Esophagus squamous epithelium (tissue), 5 donors: ENCODE data around the gene ZNF488. TPM values are rescaled to one million over a fixed set of nuclear protein-coding genes. Genes with fewer than 3 reads are reported as not detected.

Experiments used
- DNase-seq: peaks from one replicate; lab custom pipeline; 2025; lab: John Stamatoyannopoulos, UW
- H3K27ac ChIP-seq, 4 donors: fragments of 200-600 bp; sonication (generic); one replicate each; pipeline ENCODE4 v1.5.1; 2016 to 2019; ENCODE audit warnings: mild to moderate bottlenecking in 1 of 4
- H3K27me3 ChIP-seq, 4 donors: fragments of 200-600 bp; sonication (generic); 1 replicate in 3 of 4; 2 replicates in 1 of 4; pipeline versions ENCODE4 v1.5.1 to v1.6.0; 2017 to 2021; ENCODE audit warnings: antibody characterized with exemption in 1 of 4
- H3K36me3 ChIP-seq, 3 donors: fragments of 200-600 bp; sonication (generic); one replicate each; pipeline ENCODE4 v1.5.1; 2016 to 2019
- H3K4me1 ChIP-seq, 3 donors: fragments of 200-600 bp; sonication (generic); one replicate each; pipeline ENCODE4 v1.5.1; 2017 to 2019
- H3K4me3 ChIP-seq, 4 donors: fragments of 200-600 bp; sonication (generic); 1 replicate in 3 of 4; 2 replicates in 1 of 4; pipeline ENCODE4 v1.5.1; 2016 to 2019; ENCODE audit warnings: mild to moderate bottlenecking in 2 of 4, moderate library complexity in 1 of 4
- H3K9me3 ChIP-seq, 3 donors: fragments of 200-600 bp; sonication (generic); one replicate each; pipeline ENCODE4 v1.5.1; 2016 to 2019
- POLR2A ChIP-seq, 4 donors: fragments of 450-650 bp; IDR thresholded peaks; one replicate each; pipeline ENCODE4 v1.6.1; 2017; ENCODE audit warnings: antibody characterized with exemption in 4 of 4, mild to moderate bottlenecking in 4 of 4, moderate library complexity in 3 of 4
- WGBS, 2 donors: methylation state at CpG; one replicate each; pipeline ENCODE4 v1.1.5; 2018; 5-methylcytosine and 5-hydroxymethylcytosine counted together
- intact Hi-C: fragments of 100-400 bp; cut with DNase I; formaldehyde crosslinking; loops from one replicate; pipeline ENCODE4 v1.15.0; 2022
- total RNA-seq, 4 donors: library from RNA; depleted of rRNA; stranded (reverse); fragments of >200 nt; gene quantifications; one replicate each; pipeline ENCODE4 v1.1.0, GENCODE V29; 2016
- TF ChIP-seq, protein P1 (sequence below), 6 experiments: fragments of 450-650 bp in 4 of 6; fragments of 200-600 bp in 2 of 6; sonication (generic) in 2 of 6; IDR thresholded peaks; one replicate each; pipeline ENCODE4 v1.5.1; 2016 to 2019; ENCODE audit warnings: antibody characterized with exemption in 6 of 6, mild to moderate bottlenecking in 4 of 6, moderate library complexity in 4 of 6
- donor health status: DM: yes; HTN: yes; CAD: no.

The ZNF488 gene
- total RNA-seq, 4 donors from 2014 or later: 0.29 to 1.4 (median 0.73) TPM

DNA sequence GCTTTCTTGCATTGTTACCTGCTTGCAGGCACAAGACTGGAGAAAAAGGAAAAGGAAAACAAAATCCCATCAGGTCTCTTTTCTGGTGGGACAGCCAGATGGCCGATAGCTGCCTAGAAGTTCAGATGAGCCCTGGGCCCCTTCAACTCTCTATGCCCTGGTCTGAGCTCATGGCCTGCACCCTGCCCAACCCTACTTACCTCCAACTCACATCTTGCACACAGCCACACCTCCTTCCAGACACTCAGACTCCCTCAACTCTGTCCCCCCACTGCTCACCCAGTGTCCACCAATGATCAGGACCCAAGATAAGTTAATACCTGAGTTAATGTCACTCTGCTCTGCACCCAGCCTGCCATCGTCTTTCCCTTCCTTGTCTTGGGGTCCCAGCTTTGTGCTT, 25.0 kb downstream of the ZNF488 start:
- 68 to 89% methylated on average over 2 of the region's 2 CpGs for WGBS, 2 donors
- peaks cover 0 to 21% (median 0%) of the 10 kb centered on the region in 3 donors for H3K4me1 ChIP-seq
- no peak for DNase-seq
- no peaks in the 10 kb centered on the region for H3K9me3 ChIP-seq
- H3K36me3 ChIP-seq: no peaks in the 10 kb centered on the region
- no peak overlapping the region for H3K4me3 ChIP-seq
- no peaks in the 10 kb centered on the region for H3K27me3 ChIP-seq
- no peak overlapping the region for H3K27ac ChIP-seq
- TF ChIP-seq, protein P1, sequence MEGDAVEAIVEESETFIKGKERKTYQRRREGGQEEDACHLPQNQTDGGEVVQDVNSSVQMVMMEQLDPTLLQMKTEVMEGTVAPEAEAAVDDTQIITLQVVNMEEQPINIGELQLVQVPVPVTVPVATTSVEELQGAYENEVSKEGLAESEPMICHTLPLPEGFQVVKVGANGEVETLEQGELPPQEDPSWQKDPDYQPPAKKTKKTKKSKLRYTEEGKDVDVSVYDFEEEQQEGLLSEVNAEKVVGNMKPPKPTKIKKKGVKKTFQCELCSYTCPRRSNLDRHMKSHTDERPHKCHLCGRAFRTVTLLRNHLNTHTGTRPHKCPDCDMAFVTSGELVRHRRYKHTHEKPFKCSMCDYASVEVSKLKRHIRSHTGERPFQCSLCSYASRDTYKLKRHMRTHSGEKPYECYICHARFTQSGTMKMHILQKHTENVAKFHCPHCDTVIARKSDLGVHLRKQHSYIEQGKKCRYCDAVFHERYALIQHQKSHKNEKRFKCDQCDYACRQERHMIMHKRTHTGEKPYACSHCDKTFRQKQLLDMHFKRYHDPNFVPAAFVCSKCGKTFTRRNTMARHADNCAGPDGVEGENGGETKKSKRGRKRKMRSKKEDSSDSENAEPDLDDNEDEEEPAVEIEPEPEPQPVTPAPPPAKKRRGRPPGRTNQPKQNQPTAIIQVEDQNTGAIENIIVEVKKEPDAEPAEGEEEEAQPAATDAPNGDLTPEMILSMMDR (IDR thresholded peaks at IDR 0.05): no peak
- TF ChIP-seq POLR2A (IDR thresholded peaks at IDR 0.05): no peak
- intact Hi-C loops: no loop called here

DNA sequence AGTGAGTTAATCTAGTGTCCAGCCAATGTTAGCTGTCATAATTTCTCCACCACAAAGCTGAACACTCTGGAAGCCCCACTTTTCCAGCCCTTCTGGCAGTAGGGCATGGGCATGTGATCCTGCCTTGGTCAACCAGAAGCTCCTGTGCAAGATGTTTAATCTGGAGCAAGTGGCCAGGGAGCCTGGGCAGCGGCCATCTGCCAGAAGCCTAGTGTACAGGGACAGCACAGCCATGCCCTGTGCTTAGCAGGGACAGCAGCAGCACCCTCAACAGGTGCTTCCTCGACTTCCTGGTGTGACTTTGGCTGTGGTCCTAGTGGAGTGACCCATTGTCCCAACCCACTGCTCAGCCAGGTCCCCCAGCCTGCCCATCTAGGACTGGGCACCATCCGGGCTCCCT, 25.6 kb downstream of the ZNF488 start:
- 60 to 78% methylated on average over 2 of the region's 3 CpGs for WGBS, 2 donors
- H3K36me3 ChIP-seq: no peaks in the 10 kb centered on the region
- no peak for DNase-seq

DNA sequence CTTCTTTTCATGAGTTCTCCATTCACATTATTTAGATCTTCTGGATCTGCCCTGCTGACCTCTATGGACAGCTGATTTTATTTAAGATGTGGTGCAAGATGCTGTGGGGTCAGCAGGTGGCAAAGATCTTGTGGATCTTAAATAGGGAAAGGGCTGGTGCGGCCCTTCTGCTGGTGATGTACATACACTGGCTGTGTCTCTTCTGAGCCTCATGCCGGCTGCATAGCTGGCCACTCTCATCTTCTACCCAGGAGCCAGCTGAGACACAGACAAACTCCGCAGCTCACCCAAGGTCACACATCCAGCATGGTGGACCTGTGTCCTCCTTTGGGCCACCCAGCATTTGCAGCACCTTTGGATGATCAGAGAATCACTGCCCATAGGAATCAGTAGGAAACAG, 26.2 kb downstream of the ZNF488 start:
- Histone ChIP-seq H3K27ac (no peak overlapping the region), H3K4me3 (no peak overlapping the region), H3K4me1 (peaks cover 0 to 21% (median 0%) of the 10 kb centered on the region in 3 donors), H3K36me3 (no peaks in the 10 kb centered on the region), H3K27me3 (no peaks in the 10 kb centered on the region), H3K9me3 (no peaks in the 10 kb centered on the region)
- intact Hi-C loops: no loop called here
- DNase-seq: no peak
- TF ChIP-seq POLR2A (IDR thresholded peaks at IDR 0.05): no peak
- TF ChIP-seq, protein P1 (IDR thresholded peaks at IDR 0.05): no peak
- 86% methylated on average over 3 of the region's 3 CpGs; no CpG with 5 or more reads in 1 of the 2 donors for WGBS, 2 donors

More for the DNA sequence above, 25.6 kb downstream of the ZNF488 start:
- H3K4me1 ChIP-seq: peaks cover 0 to 21% (median 0%) of the 10 kb centered on the region in 3 donors
- no peak overlapping the region for H3K4me3 ChIP-seq
- no peaks in the 10 kb centered on the region for H3K9me3 ChIP-seq
- H3K27me3 ChIP-seq: no peaks in the 10 kb centered on the region
- H3K27ac ChIP-seq: no peak overlapping the region
- TF ChIP-seq POLR2A (IDR thresholded peaks at IDR 0.05): no peak
- TF ChIP-seq, protein P1 (IDR thresholded peaks at IDR 0.05): no peak
- intact Hi-C loops: no loop called here

DNA sequence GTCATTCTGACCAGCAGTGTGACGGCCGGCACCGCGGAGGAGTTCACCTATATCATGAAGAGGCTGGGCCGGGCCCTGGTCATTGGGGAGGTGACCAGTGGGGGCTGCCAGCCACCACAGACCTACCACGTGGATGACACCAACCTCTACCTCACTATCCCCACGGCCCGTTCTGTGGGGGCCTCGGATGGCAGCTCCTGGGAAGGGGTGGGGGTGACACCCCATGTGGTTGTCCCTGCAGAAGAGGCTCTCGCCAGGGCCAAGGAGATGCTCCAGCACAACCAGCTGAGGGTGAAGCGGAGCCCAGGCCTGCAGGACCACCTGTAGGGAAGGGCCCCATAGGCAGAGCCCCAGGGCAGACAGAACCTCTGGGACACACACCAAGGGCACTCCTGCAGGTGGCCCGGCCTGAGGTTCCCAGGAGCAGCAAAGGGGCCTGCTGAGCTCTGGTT, 26.9 kb downstream of the ZNF488 start:
- no peak for TF ChIP-seq POLR2A (IDR thresholded peaks at IDR 0.05)
- TF ChIP-seq, protein P1 (IDR thresholded peaks at IDR 0.05): no peak
- Histone ChIP-seq H3K27ac (no peak overlapping the region), H3K27me3 (no peaks in the 10 kb centered on the region), H3K9me3 (no peaks in the 10 kb centered on the region), H3K4me1 (peaks cover 0 to 19% (median 0%) of the 10 kb centered on the region in 3 donors), H3K36me3 (no peaks in the 10 kb centered on the region), H3K4me3 (no peak overlapping the region)
- DNase-seq: no peak
- WGBS, 2 donors: 88 to 100% methylated on average over 1 to 3 of the region's 12 CpGs
- intact Hi-C loops: no loop called here

DNA sequence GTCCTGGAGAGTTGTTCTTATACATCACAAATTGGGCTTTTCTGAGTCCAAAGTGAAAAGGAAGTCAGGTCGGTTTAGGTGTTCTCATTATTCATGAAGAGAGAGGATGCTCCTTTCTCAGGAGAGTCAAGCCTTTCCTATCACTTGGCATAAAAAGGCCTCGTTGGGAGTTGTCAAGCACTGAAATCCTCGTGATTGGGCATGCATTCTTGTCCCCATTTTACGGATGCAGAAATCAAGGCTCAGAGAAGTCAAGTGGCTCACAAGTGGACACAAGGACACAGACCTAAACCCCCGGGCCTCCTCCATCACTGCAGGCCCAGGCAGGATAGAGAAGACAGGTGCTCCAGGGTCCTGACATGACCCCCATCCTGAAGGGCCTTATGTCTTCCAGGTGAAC, 27.4 kb downstream of the ZNF488 start:
- WGBS, 2 donors: 83% methylated on average over 4 to 5 of the region's 5 CpGs
- intact Hi-C loops: no loop called here
- no peaks in the 10 kb centered on the region for H3K27me3 ChIP-seq
- H3K4me3 ChIP-seq: no peak overlapping the region
- H3K4me1 ChIP-seq: peaks cover 0 to 16% (median 0%) of the 10 kb centered on the region in 3 donors
- no peaks in the 10 kb centered on the region for H3K9me3 ChIP-seq
- no peaks in the 10 kb centered on the region for H3K36me3 ChIP-seq
- H3K27ac ChIP-seq: no peak overlapping the region
- TF ChIP-seq, protein P1 (IDR thresholded peaks at IDR 0.05): no peak
- TF ChIP-seq POLR2A (IDR thresholded peaks at IDR 0.05): no peak
- no peak for DNase-seq
